ENCODE measurements around the gene CA14.
"Not testable (repeated sequence)": the region's sequence is repeated elsewhere in the genome, so short reads cannot be mapped to it uniquely, and the experiment has no call there.

The CA14 gene

DNA sequence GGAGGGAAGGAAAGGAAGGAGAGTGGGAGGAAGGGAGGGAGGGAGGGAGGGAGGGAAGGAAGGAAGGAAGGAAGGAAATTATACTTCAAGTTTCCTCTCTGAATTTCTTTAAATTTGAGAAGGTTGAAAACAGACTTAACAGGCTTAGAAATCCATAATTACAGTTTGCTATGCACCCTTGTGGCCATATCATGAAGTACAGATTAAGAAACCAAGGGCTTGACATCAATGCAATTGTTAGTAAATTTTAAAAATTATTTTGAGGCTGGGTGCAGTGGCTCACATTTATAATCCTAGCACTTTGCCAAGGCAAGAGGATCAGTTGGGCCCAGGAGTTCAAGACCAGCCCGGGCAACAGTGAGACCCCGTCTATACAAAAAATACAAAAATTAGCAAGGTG, 36.0 kb upstream of the CA14 start:
- no peak for DNase-seq (ENCODE audit: low spot score)

DNA sequence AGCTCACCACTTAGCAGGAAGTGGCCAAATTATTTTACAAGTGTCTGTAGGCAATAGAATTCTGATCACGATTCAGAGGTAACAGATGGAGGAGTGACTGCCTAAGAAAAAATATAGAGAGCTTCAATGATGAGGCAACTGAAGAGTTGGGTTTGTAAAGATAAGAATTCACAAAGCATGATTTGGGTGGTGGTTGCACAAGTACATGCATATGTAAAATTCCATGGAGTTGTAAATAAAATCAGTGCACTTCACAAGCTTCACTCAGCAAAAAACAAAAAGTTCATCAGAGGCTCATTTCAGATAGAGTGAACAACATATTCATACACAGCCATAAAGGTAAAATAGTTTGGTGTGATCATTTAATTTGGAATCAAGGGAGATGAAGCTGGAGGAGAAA, 32.6 kb upstream of the CA14 start:
- DNase-seq (ENCODE audit: low spot score): no peak
- no peak for TF ChIP-seq CTCF (IDR thresholded peaks at IDR 0.05)
- no peak overlapping the region for H3K27ac ChIP-seq
- H3K4me3 ChIP-seq: no peak overlapping the region

More for the DNA sequence above, 36.0 kb upstream of the CA14 start:
- Histone ChIP-seq H3K27ac (no peak overlapping the region), H3K4me3 (no peak overlapping the region)
- TF ChIP-seq CTCF (IDR thresholded peaks at IDR 0.05): no peak

GRCh38 chr1:150225546-150225945, 32.0 kb upstream of the CA14 start:
- no peak for TF ChIP-seq CTCF (IDR thresholded peaks at IDR 0.05)
- H3K4me3 ChIP-seq: no peak overlapping the region
- no peak for DNase-seq (ENCODE audit: low spot score)
- no peak overlapping the region for H3K27ac ChIP-seq

GRCh38 chr1:150226486-150226885, 31.1 kb upstream of the CA14 start:
- Histone ChIP-seq H3K27ac (no peak overlapping the region), H3K4me3 (no peak overlapping the region)
- DNase-seq (ENCODE audit: low spot score): no peak
- TF ChIP-seq CTCF (IDR thresholded peaks at IDR 0.05): no peak

DNA sequence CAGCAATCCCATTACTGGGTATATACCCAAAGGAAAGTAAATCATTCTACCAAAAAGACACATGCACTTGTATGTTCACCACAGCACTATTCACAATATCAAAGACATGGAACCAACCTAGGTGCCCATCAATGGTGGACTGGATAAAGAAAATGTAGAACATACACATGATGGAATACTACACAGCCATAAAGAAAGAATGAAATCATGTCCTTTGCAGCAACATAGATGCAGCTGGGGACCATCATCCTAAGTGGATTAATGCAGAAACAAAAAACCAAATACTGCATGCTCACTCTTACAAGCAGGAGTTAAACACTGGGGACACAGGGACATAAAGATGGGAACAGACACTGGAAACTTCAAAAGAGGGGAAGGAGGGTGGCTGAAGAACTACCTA, 30.3 kb upstream of the CA14 start:
- no peak for TF ChIP-seq CTCF (IDR thresholded peaks at IDR 0.05)
- DNase-seq (ENCODE audit: low spot score): no peak
- H3K27ac ChIP-seq: no peak overlapping the region

GRCh38 chr1:150228246-150228645, 29.3 kb upstream of the CA14 start:
- DNase-seq (ENCODE audit: low spot score); H3K4me3 ChIP-seq; H3K27ac ChIP-seq: not testable (repeated sequence)

More for the DNA sequence above, 30.3 kb upstream of the CA14 start:
- H3K4me3 ChIP-seq: no peak overlapping the region

DNA sequence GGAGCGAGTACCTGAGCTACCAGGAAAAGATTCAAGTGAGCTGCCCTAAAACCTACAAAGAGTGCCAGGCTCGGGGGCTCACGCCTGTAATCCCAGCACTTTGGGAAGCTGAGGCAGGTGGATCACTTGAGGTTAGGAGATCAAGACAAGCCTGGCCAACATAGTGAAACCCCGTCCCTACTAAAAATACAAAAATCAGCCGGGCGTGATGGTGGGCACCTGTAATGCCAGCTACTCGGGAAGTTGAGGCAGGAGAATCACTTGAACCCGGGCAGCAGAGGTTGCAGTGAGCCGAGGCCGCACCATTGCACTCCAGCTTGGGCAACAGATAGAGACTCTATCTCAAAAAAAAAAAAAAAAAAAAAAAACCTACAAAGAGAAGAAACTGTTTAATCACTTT, 24.7 kb upstream of the CA14 start:
- H3K4me3 ChIP-seq; H3K27ac ChIP-seq; DNase-seq (ENCODE audit: low spot score): not testable (repeated sequence)

DNA sequence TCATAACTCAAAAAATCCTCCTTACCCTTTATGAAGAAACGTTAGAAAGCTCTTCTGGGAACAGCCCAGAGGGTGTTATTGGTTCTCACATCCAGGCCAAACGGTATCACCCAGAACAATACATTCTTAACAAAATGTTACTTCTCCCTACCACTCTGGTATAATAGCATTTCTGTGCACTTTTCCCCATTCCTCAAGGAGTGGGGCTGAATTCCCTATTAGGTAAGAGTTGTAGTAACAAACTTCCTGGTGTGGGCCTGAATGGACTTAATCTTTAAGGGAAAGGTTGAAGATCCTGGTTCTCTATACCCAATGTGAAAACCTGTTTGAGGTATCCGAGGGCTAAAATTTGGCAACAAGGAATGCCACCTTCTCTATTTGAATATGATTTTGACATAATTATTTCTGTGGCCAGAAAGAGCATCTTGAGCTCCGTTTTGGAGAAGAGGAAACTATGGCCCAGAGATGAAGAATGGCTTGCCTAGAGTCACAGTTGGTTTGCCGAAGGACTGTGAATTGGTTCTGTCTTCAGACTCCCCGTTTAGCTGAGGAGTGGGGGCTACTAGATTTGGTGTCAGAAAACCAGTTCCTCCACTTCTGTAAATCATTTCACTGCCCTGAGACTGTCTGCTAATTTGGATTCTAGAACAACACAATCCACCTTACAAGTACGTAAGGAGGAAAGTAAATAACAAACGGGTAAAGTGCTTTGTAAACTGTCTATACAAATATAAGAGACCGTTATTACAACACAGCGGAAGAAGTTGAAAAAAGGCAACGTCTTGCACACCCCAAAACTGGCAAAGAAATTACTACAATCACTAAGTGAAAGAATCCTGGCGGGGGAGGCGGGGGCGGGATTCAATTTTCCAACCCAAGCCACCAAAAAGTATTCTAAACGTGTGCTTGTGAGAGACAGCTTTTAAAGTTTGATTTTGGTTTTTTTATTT, 23.9 kb upstream of the CA14 start:
- Histone ChIP-seq H3K4me3 (peak overlapping the region; percentile 81), H3K27ac (peak overlapping the region; percentile 97 to 98)
- DNase-seq (ENCODE audit: low spot score): no peak
- no peak for TF ChIP-seq CTCF (IDR thresholded peaks at IDR 0.05)
